ENCODE measurements around the gene SEMA4D.

GRCh38 chr9:89418882-89419640 is 78.9 kb downstream of the SEMA4D start:
- TF ChIP-seq HMGXB3 (CRISPR knock-in tag; IDR thresholded peaks at IDR 0.05; ENCODE audit: borderline replicate concordance) (no peak), SKIL (CRISPR knock-in tag; IDR thresholded peaks at IDR 0.05; ENCODE audit: borderline replicate concordance) (no peak), SKI (IDR thresholded peaks at IDR 0.05; ENCODE audit: partially characterized antibody) (no peak), BCLAF1 (IDR thresholded peaks at IDR 0.05) (no peak), TRIM24 (CRISPR knock-in tag; IDR thresholded peaks at IDR 0.05) (no peak), CTCF (CRISPR knock-in tag; IDR thresholded peaks at IDR 0.05) (no peak), NCOA1 (CRISPR knock-in tag; IDR thresholded peaks at IDR 0.05) (no peak), JUND (CRISPR knock-in tag; IDR thresholded peaks at IDR 0.05) (no peak), ZNF639 (CRISPR knock-in tag; conservative IDR thresholded peaks at IDR 0.05) (no peak), NBN (conservative IDR thresholded peaks at IDR 0.05) (no peak), NFE2 (CRISPR knock-in tag; IDR thresholded peaks at IDR 0.05) (no peak), LCORL (IDR thresholded peaks at IDR 0.05) (no peak), LCORL (CRISPR knock-in tag; IDR thresholded peaks at IDR 0.05) (no peak)
